Natural killer cell (primary cell): ENCODE results near the gene APOA1. TPM values are rescaled to one million over a fixed set of nuclear protein-coding genes. Genes with fewer than 3 reads are reported as not detected.

Experiments used
- ATAC-seq, 3 donors: fragments of 150-1000 bp in 2 of 3; fragments of 200-7000 bp in 1 of 3; cut with Tn5 transposase; 1 replicate in 1 of 3; 2 replicates in 2 of 3; pipeline ENCODE4 v1.10.0; 2021; ENCODE audit warnings: mild to moderate bottlenecking in 2 of 3, moderate library complexity in 2 of 3
- DNase-seq, 2 donors: peaks; one replicate each; pipeline versions ENCODE4 v3.0.0 to v3.0.0-alpha.2; 2013 to 2021; ENCODE audit warnings: mixed read lengths in 1 of 2
- H3K27ac ChIP-seq: one replicate; pipeline ENCODE4 v1.5.1; 2013; ENCODE audit warnings: mild to moderate bottlenecking, low read length
- H3K27me3 ChIP-seq: one replicate; pipeline ENCODE4 v1.6.1; 2013; ENCODE audit warnings: low read length; ENCODE audit not compliant: control insufficient read depth, insufficient read depth
- H3K36me3 ChIP-seq: one replicate; pipeline ENCODE4 v1.6.1; 2013; ENCODE audit warnings: low read length; ENCODE audit not compliant: control insufficient read depth, insufficient read depth
- H3K4me1 ChIP-seq: one replicate; pipeline ENCODE4 v1.6.1; 2013; ENCODE audit warnings: low read length; ENCODE audit not compliant: control insufficient read depth, insufficient read depth
- H3K4me3 ChIP-seq: one replicate; pipeline ENCODE4 v1.5.1; 2013; ENCODE audit warnings: low read length
- H3K9me3 ChIP-seq: one replicate; pipeline ENCODE4 v1.6.1; 2013; ENCODE audit warnings: low read length; ENCODE audit not compliant: control insufficient read depth, insufficient read depth
- H3K27ac Mint-ChIP-seq, 2 donors: one replicate each; pipeline ENCODE4 v1.8.0; 2022; ENCODE audit warnings: mild to moderate bottlenecking in 2 of 2, mixed read lengths in 2 of 2, moderate library complexity in 1 of 2
- H3K27me3 Mint-ChIP-seq, 2 donors: one replicate each; pipeline ENCODE4 v1.8.0; 2022; ENCODE audit warnings: low read depth in 2 of 2, mixed read lengths in 2 of 2
- H3K36me3 Mint-ChIP-seq: one replicate; pipeline ENCODE4 v1.8.0; 2022; ENCODE audit warnings: mixed read lengths
- H3K4me1 Mint-ChIP-seq, 2 donors: one replicate each; pipeline ENCODE4 v1.8.0; 2022; ENCODE audit warnings: mixed read lengths in 2 of 2
- H3K4me3 Mint-ChIP-seq: one replicate; pipeline ENCODE4 v1.8.0; 2022; ENCODE audit warnings: mild to moderate bottlenecking, moderate library complexity, mixed read lengths
- H3K9me3 Mint-ChIP-seq, 2 donors: one replicate each; pipeline ENCODE4 v1.8.0; 2022; ENCODE audit warnings: mixed read lengths in 2 of 2
- WGBS: methylation state at CpG from one replicate; pipeline ENCODE4 v1.1.7; 2013; ENCODE audit warnings: missing lambda C conversion rate; ENCODE audit not compliant: insufficient coverage; 5-methylcytosine and 5-hydroxymethylcytosine counted together
- intact Hi-C: fragments of 100-400 bp; cut with micrococcal nuclease; formaldehyde crosslinking; loops from one replicate; pipeline ENCODE4 v1.14.2; 2022
- total RNA-seq, 4 donors: library from RNA; stranded (reverse); fragments of 120-200 nt in 1 of 4; gene quantifications; one replicate each; pipeline versions ENCODE4 v1.2.3 to v1.2.4, GENCODE V29; 2013 to 2022
- TF ChIP-seq, protein P1 (sequence below): fragments of 200-600 bp; IDR thresholded peaks from one replicate; pipeline ENCODE4 v1.8.0; 2022; ENCODE audit warnings: antibody characterized with exemption

The APOA1 gene
- total RNA-seq, 3 donors from 2014 or later (not counting 1 experiment from before 2014, with no cell fraction given) = 0.54 to 0.87 TPM; not detected in 1

DNA sequence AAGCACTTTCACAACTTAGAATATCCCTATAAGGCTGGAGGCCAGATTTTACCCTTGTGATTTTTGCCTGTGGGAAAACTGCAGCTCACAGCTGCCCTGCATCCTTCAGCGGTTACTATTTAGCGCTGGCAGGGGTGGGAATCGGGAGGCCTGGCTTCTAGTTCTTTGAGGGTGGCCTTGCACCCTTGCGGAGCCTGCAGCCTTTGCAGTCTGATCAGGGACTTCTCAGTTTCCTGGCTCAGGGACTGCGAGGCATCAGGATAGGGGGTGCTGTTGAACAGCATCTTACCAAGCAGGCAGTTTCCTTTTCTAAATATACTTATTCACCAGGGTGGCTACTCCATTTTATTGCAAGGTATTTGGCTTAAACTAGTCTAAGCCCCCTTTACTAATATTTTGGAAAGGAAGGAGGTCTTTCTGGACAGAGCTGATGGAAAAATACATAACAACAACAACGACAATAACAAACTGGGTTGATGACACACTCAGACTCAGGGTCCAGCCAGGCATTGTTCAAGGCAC is 2.9 kb upstream of the APOA1 start:
- H3K27me3 ChIP-seq = no peaks in the 10 kb centered on the region
- peaks cover 22% of the 10 kb centered on the region for H3K36me3 ChIP-seq
- no peak overlapping the region for H3K27ac ChIP-seq
- TF ChIP-seq, protein P1, sequence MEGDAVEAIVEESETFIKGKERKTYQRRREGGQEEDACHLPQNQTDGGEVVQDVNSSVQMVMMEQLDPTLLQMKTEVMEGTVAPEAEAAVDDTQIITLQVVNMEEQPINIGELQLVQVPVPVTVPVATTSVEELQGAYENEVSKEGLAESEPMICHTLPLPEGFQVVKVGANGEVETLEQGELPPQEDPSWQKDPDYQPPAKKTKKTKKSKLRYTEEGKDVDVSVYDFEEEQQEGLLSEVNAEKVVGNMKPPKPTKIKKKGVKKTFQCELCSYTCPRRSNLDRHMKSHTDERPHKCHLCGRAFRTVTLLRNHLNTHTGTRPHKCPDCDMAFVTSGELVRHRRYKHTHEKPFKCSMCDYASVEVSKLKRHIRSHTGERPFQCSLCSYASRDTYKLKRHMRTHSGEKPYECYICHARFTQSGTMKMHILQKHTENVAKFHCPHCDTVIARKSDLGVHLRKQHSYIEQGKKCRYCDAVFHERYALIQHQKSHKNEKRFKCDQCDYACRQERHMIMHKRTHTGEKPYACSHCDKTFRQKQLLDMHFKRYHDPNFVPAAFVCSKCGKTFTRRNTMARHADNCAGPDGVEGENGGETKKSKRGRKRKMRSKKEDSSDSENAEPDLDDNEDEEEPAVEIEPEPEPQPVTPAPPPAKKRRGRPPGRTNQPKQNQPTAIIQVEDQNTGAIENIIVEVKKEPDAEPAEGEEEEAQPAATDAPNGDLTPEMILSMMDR = no peak
- ATAC-seq (no peak), DNase-seq (peak in 1 of 2 donors; percentile 29)
- no peaks in the 10 kb centered on the region for H3K9me3 ChIP-seq
- peaks cover 14% of the 10 kb centered on the region for H3K4me1 ChIP-seq
- no peaks in the 10 kb centered on the region for H3K9me3 Mint-ChIP-seq
- WGBS = 77% methylated on average over 6 of the region's 6 CpGs
- peaks cover 11% of the 10 kb centered on the region in 2 donors for H3K4me1 Mint-ChIP-seq
- no peak overlapping the region for H3K4me3 Mint-ChIP-seq
- H3K27me3 Mint-ChIP-seq = no peaks in the 10 kb centered on the region
- peaks cover 6% of the 10 kb centered on the region for H3K36me3 Mint-ChIP-seq
- H3K27ac Mint-ChIP-seq = no peak overlapping the region
- no peak overlapping the region for H3K4me3 ChIP-seq
- intact Hi-C loops = no loop called here

DNA sequence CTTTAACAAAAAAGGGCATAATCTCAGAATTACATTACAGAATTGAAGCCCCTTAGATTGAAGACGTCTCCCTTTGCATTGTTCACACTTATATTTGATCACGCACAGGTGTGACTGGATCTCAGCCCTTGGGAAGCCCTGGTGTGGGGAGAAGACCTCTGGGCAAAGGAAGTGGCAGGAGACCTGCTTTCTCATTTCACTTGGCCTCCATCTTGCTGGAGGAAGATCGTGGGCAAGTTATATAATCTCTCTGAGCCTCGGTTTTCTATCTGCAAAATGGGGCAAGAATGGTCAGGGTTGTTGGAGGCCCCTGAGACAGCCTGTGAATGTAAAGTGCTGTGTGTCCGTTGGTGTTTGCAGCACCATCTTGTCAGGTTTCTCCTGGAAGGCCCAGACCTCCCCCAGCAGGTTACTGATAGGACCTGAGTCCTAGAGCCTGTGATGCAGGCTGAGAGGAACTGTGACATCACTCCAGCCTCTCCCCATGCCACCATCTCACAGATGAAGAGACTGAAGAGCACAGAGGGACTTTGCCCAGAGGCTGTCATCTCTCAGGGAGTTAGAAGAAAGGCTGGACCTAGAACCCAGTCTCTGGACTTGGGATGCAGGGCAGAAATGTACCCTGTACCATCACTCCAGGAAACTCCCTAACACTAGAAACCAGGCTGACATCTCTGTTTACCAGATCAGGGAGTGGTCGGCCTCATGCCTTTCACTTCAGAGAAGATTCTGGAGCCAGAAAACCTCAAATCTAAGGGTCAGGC is 1.1 kb upstream of the APOA1 start:
- H3K4me3 Mint-ChIP-seq = no peak overlapping the region
- Histone ChIP-seq H3K4me1 (peaks cover 19% of the 10 kb centered on the region), H3K4me3 (no peak overlapping the region), H3K9me3 (no peaks in the 10 kb centered on the region), H3K27ac (no peak overlapping the region), H3K36me3 (peaks cover 7% of the 10 kb centered on the region), H3K27me3 (no peaks in the 10 kb centered on the region)
- WGBS = 92% methylated on average over 6 of the region's 6 CpGs
- intact Hi-C loops = loop anchor here (5.0 kb wide), 1 partner anchor 106 kb away; no protein-coding TSS in a partner anchor
- no peak for DNase-seq
- TF ChIP-seq, protein P1 = no peak
- H3K9me3 Mint-ChIP-seq = no peaks in the 10 kb centered on the region
- H3K36me3 Mint-ChIP-seq = no peaks in the 10 kb centered on the region
- no peaks in the 10 kb centered on the region for H3K27me3 Mint-ChIP-seq
- peaks cover 17 to 18% of the 10 kb centered on the region in 2 donors for H3K4me1 Mint-ChIP-seq
- no peak overlapping the region for H3K27ac Mint-ChIP-seq
- ATAC-seq = no peak

DNA sequence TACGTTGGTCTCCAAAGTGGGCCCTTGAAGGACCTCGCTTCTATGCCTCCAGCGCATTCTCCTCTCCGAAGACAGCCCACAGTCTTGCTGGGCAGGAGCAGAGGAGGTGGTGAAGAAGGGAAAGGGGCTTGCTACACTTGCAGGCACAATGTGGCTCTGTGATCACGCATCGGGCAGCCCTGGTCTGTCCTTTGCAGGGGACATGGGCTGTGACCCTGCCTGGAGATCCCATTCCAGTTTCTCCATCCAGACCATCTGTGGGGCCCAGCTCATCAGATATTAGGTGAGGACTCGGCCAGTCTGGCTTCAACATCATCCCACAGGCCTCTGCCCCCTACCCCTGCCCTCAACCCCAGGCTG is 810 bp downstream of the APOA1 start:
- H3K4me3 Mint-ChIP-seq = no peak overlapping the region
- no peaks in the 10 kb centered on the region for H3K36me3 ChIP-seq
- 95% methylated on average over 7 of the region's 7 CpGs for WGBS
- no peak overlapping the region for H3K27ac Mint-ChIP-seq
- no peak overlapping the region for H3K4me3 ChIP-seq
- ATAC-seq (no peak), DNase-seq (no peak)
- H3K9me3 Mint-ChIP-seq = no peaks in the 10 kb centered on the region
- TF ChIP-seq, protein P1 = no peak
- H3K36me3 Mint-ChIP-seq = no peaks in the 10 kb centered on the region
- peaks cover 19% of the 10 kb centered on the region for H3K4me1 ChIP-seq
- H3K4me1 Mint-ChIP-seq = peaks cover 17 to 18% of the 10 kb centered on the region in 2 donors
- H3K27me3 ChIP-seq = no peaks in the 10 kb centered on the region
- H3K27ac ChIP-seq = no peak overlapping the region
- no peaks in the 10 kb centered on the region for H3K27me3 Mint-ChIP-seq
- intact Hi-C loops = loop anchor here (1.0 to 5.0 kb wide), 2 partner anchors 45 to 104 kb away; partner anchors contain the start of gene APOA5
- H3K9me3 ChIP-seq = no peaks in the 10 kb centered on the region
